Measurements from ENCODE around the gene AIRE.

GRCh38 chr21:44258056-44258725 lies 27.5 kb upstream of the AIRE start:
- no peak for TF ChIP-seq CTCF (IDR thresholded peaks at IDR 0.05; ENCODE audit: poor library complexity, severe bottlenecking)
- TF ChIP-seq EZH2 (IDR thresholded peaks at IDR 0.05; ENCODE audit: borderline replicate concordance, insufficient read depth, low read length, poor library complexity, severe bottlenecking): no peak
- no peak for TF ChIP-seq POLR2AphosphoS5 (IDR thresholded peaks at IDR 0.05)
- TF ChIP-seq EP300 (conservative IDR thresholded peaks at IDR 0.05; ENCODE audit: poor library complexity, severe bottlenecking): no peak
- TF ChIP-seq RAD21 (conservative IDR thresholded peaks at IDR 0.05): no peak
- TF ChIP-seq TAF1 (IDR thresholded peaks at IDR 0.05; ENCODE audit: low read depth): no peak
- TF ChIP-seq REST (IDR thresholded peaks at IDR 0.05; ENCODE audit: borderline replicate concordance): no peak
- no peak for TF ChIP-seq MXI1 (conservative IDR thresholded peaks at IDR 0.05; ENCODE audit: poor library complexity, severe bottlenecking)
